GM12875 (cell line): ENCODE measurements around the gene HNRNPL.

ENCODE experiments used
- H3K4me3 ChIP-seq: one replicate; pipeline ENCODE4 v1.5.1; 2011; ENCODE audit warnings: low read depth, low read length, control low read depth
- CTCF ChIP-seq: IDR thresholded peaks from 2 replicates; pipeline ENCODE4 v1.5.1; 2011; ENCODE audit warnings: low read depth, mild to moderate bottlenecking, control low read depth, inconsistent platforms, low read length, moderate library complexity, borderline replicate concordance; ENCODE audit not compliant: insufficient read depth

The HNRNPL gene

GRCh38 chr19:38848299-38849146 lies 1.3 kb downstream of the HNRNPL start:
- peak overlapping the region; percentile 75 for H3K4me3 ChIP-seq
- no peak for TF ChIP-seq CTCF

- H3K4me3 ChIP-seq = no peak overlapping the region
- TF ChIP-seq CTCF = no peak
Observed at GRCh38 chr19:38846097-38846496, 3.7 kb downstream of the HNRNPL start.

GRCh38 chr19:38845374-38846024 lies 4.3 kb downstream of the HNRNPL start:
- TF ChIP-seq CTCF = no peak
- H3K4me3 ChIP-seq = no peak overlapping the region

- no peak for TF ChIP-seq CTCF
Observed at GRCh38 chr19:38844093-38844686, 5.6 kb downstream of the HNRNPL start.

GRCh38 chr19:38843175-38843758 lies 6.5 kb downstream of the HNRNPL start:
- TF ChIP-seq CTCF = no peak
- no peak overlapping the region for H3K4me3 ChIP-seq

More at GRCh38 chr19:38844093-38844686, 5.6 kb downstream of the HNRNPL start:
- H3K4me3 ChIP-seq = no peak overlapping the region

- H3K4me3 ChIP-seq = no peak overlapping the region
- TF ChIP-seq CTCF = no peak
Observed at GRCh38 chr19:38842439-38843174, 7.2 kb downstream of the HNRNPL start.
